Measurements from ENCODE around the gene PRKG1.

Gene PRKG1

GRCh38 chr10:52326382-52326781 lies 1252.1 kb downstream of the PRKG1 start:
- no peak for DNase-seq (ENCODE audit: low read depth in 2 of 3, low spot score in 2 of 3)

DNA sequence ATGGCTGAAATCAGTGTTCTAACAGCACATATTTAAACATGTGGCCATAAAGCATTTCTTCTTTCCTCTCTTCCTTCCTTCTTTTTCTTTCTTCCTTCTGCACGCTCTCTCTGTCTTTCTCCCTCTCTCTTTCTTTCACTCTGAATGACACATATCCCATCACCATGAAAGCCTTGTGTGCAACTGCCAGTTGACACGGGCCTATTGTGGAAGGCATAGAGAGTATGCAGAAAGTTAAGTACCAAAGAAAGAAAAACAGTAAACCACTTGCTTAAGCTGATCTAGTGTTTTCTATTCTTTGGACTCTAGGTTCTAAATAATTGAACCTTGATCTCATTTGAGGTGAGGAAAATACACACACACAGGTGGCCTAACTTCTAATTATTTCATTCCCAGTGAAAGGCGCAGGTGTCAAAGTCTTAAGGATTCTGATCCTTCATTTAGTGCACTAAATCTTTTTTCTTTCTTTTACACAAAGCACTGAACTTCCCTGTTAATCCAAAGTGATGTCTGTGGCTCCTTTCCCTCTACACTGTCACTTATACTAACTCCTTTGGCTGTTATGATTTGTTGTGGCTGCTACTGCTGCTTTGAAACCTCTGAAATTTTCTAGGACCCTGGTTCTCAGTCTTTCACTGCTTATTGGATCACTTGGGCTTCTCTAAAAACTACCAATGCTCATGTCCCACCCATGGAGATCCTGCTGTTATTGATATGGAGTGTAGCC lies 1257.5 kb downstream of the PRKG1 start:
- no peak for DNase-seq (ENCODE audit: low read depth in 2 of 3, low spot score in 2 of 3)

DNA sequence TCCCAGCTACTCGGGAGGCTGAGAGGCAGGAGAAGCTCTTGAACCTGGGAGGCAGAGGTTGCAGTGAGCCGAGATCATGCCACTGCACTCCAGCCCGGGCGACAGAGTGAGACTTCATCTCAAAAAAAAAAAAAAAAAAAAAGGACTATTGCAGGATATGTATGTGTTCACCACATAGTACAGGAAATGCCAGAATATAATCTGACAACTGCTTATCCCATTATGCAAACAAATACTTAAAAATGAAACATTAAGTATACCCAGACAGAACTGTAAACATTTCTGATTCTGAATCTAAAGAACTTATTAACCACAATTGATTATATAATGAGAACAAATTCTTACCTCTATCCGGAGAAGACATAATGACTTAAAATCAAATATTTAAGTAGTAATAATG lies 1258.5 kb downstream of the PRKG1 start:
- no peak for DNase-seq (ENCODE audit: low read depth in 2 of 3, low spot score in 2 of 3)

DNA sequence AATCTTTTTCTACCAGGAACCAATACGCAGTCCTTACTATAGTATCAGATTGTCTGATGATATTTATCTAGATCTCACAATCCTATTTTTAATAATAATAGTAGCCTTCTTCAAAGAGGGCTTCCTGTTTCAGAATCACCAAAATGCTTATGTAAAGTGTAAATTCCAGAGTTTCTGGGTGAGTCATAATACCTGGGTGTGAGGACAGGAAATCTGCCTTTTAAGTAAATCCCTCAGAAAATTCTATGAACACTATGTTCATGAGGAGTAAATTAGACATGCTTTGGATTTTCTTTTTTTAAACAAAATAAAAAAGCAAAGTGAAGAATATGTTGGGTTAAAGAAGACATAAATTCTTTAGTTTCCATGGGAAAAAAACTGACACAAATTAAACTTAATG lies 1260.3 kb downstream of the PRKG1 start:
- no peak for DNase-seq (ENCODE audit: low read depth in 2 of 3, low spot score in 2 of 3)

DNA sequence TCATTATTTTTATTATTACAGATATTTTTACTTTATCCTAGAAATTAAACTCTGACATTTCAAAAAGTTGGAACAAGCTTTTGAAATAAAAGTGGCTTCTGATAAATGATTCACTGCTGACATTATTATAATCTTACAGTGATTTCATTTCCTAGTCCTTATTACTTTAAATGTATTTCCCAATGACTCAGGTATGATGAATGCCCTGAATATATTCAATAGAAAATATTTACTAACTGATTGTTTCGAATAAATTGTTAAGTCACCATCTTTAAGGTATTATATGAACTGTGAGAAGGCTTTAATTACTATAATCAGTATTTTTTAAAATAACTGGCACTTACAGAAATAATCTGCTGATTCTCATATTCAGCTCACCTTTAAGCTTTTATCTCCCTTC lies 1261.4 kb downstream of the PRKG1 start:
- no peak for DNase-seq (ENCODE audit: low read depth in 2 of 3, low spot score in 2 of 3)

DNA sequence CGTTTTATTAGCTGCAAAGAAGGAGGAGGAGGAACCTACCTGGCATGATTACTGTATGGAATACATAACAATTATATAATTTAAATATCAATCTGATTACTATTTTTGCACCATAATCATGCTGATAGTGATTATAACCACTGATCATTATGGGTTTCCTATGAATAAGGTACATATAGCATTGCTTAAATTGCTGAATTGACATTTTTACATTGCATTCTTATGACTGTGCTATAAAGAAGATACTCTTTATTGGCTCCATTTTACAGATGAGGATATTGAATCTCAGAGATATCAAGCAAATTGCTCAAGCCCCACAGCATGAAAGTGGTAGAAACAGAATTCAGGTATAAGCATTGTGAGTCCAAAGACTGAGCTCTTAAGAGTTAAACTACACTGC lies 1262.9 kb downstream of the PRKG1 start:
- no peak for DNase-seq (ENCODE audit: low read depth in 2 of 3, low spot score in 2 of 3)

GRCh38 chr10:52343439-52343838 lies 1269.2 kb downstream of the PRKG1 start:
- DNase-seq (ENCODE audit: low read depth in 2 of 3, low spot score in 2 of 3), result no peak

GRCh38 chr10:52346394-52347326 lies 1272.4 kb downstream of the PRKG1 start:
- DNase-seq (ENCODE audit: low read depth in 2 of 3, low spot score in 2 of 3), result no peak

DNA sequence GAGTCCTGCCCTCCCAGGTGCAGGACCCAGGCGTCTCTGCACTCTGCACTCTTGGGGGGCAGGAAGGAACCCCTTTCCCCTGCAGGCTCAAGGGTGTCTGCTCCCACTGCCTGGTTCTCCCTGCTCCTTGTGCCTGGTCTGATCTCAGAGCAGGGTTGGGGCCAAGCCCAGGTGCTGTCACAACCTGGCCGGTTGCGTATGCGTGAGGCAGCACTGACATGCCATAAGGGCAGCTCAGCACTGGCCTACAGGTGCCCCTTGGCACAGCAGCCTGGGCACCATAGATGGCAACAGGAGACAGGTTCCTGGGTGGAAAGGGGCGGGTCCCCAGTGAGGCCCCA lies 1273.0 kb downstream of the PRKG1 start:
- DNase-seq (ENCODE audit: low read depth in 2 of 3, low spot score in 2 of 3), result no peak
